ENCODE measurements around the gene CAMSAP3.
A peak's percentile ranks its signal among the peaks of the same experiment; 100 is the strongest.

Gene CAMSAP3

GRCh38 chr19:7657131-7657751 is 61.6 kb downstream of the CAMSAP3 start:
- DNase-seq: peak; percentile 68 to 75

GRCh38 chr19:7658219-7658686 is 62.6 kb downstream of the CAMSAP3 start:
- no peak for DNase-seq

GRCh38 chr19:7661744-7662538 is 66.3 kb downstream of the CAMSAP3 start:
- no peak for DNase-seq

GRCh38 chr19:7662657-7663056 is 67.0 kb downstream of the CAMSAP3 start:
- no peak for DNase-seq

GRCh38 chr19:7663706-7664105 is 68.0 kb downstream of the CAMSAP3 start:
- DNase-seq: no peak

- no peak for DNase-seq
Measured at GRCh38 chr19:7665076-7665475, 69.4 kb downstream of the CAMSAP3 start.
